Endodermal cell (in vitro differentiated cells): Measurements from ENCODE around the gene LTBP1. TPM values are rescaled to one million over a fixed set of nuclear protein-coding genes. Genes with fewer than 3 reads are reported as not detected.

Experiments
- DNase-seq: peaks from one replicate; pipeline ENCODE4 v3.0.0-alpha.2; 2017
- H3K27ac ChIP-seq: 2 replicates; pipeline ENCODE4 v1.5.1; 2013; ENCODE audit warnings: mild to moderate bottlenecking, low read depth, low read length, moderate library complexity
- H3K27me3 ChIP-seq: 2 replicates; pipeline ENCODE4 v1.6.1; 2013; ENCODE audit warnings: mild to moderate bottlenecking, low read length, moderate library complexity; ENCODE audit not compliant: insufficient read depth, control insufficient read depth, poor library complexity, severe bottlenecking
- H3K36me3 ChIP-seq: 2 replicates; pipeline ENCODE4 v1.7.0; 2013; ENCODE audit warnings: mild to moderate bottlenecking, low read length, moderate library complexity; ENCODE audit not compliant: control insufficient read depth, insufficient read depth
- H3K4me1 ChIP-seq: one replicate; pipeline ENCODE4 v1.7.0; 2013; ENCODE audit warnings: low read length; ENCODE audit not compliant: control insufficient read depth, insufficient read depth
- H3K4me3 ChIP-seq: 2 replicates; pipeline ENCODE4 v1.5.1; 2013; ENCODE audit warnings: mild to moderate bottlenecking, low read length, moderate library complexity
- H3K9ac ChIP-seq: 2 replicates; pipeline ENCODE4 v1.6.1; 2013; ENCODE audit warnings: mild to moderate bottlenecking, low read length, moderate library complexity; ENCODE audit not compliant: poor library complexity, severe bottlenecking; ENCODE audit errors: extremely low read depth
- H3K9me3 ChIP-seq: 2 replicates; pipeline ENCODE4 v1.6.1; 2013; ENCODE audit warnings: mild to moderate bottlenecking, low read length, moderate library complexity; ENCODE audit not compliant: control insufficient read depth
- H3K27ac Mint-ChIP-seq: 2 replicates; pipeline ENCODE4 v1.8.0; 2020; ENCODE audit warnings: mixed read lengths
- H3K27me3 Mint-ChIP-seq: 2 replicates; pipeline ENCODE4 v1.8.0; 2021; ENCODE audit warnings: mild to moderate bottlenecking, mixed read lengths; ENCODE audit not compliant: insufficient read depth
- H3K36me3 Mint-ChIP-seq: 2 replicates; pipeline ENCODE4 v1.8.0; 2020; ENCODE audit warnings: low read depth, mixed read lengths
- H3K4me1 Mint-ChIP-seq: 2 replicates; pipeline ENCODE4 v1.8.0; 2020; ENCODE audit warnings: mixed read lengths
- H3K4me3 Mint-ChIP-seq: 2 replicates; pipeline ENCODE4 v1.8.0; 2020; ENCODE audit warnings: mild to moderate bottlenecking, moderate library complexity, mixed read lengths
- H3K9me3 Mint-ChIP-seq: 2 replicates; pipeline ENCODE4 v1.8.0; 2020; ENCODE audit warnings: mild to moderate bottlenecking, mixed read lengths
- CTCF ChIP-seq: fragments of 200-600 bp; sonication (generic); conservative IDR thresholded peaks from 2 replicates; pipeline ENCODE4 v1.5.0; 2021; ENCODE audit warnings: antibody characterized with exemption, mild to moderate bottlenecking
- WGBS, 2 experiments: methylation state at CpG; one replicate each; pipeline versions ENCODE4 v1.1.5 to v1.1.7; 2013; ENCODE audit warnings: missing lambda C conversion rate in 2 of 2, mixed read lengths in 1 of 2; ENCODE audit not compliant: insufficient coverage in 1 of 2, insufficient read length in 1 of 2; 5-methylcytosine and 5-hydroxymethylcytosine counted together
- long read RNA-seq, 4 experiments: library from polyadenylated mRNA in 2 of 4; library from RNA in 1 of 4; library from capped mRNA in 1 of 4; stranded (forward) in 3 of 4; unstranded in 1 of 4; transcript quantifications; one replicate each; pipeline ENCODE4 v2.0.0, GENCODE V29; 2020 to 2021; ENCODE audit warnings: inconsistent platforms in 1 of 4
- polyA plus RNA-seq, 2 experiments: library from polyadenylated mRNA; stranded (reverse); fragments of 50-300 nt; gene quantifications; one replicate each; pipeline ENCODE4 v1.2.3, GENCODE V29; 2013
- total RNA-seq, 2 donors: library from RNA; stranded (reverse); fragmentation: NEBNext Ultra II Directional in 1 of 2; extraction: Animal tissue kit (Norgen Biotek cat#: 25700) in 1 of 2; gene quantifications; 2 replicates in 1 of 2; 3 replicates in 1 of 2; pipeline ENCODE4 v1.2.1, GENCODE V29; 2021

LTBP1 gene
- total RNA-seq: 10 to 100 TPM; 43.2 to 43.4 TPM
- 41.9 TPM for polyA plus RNA-seq (2013, experiment 1 of 2)
- 41.9 TPM for polyA plus RNA-seq (2013, experiment 2 of 2)
- long read RNA-seq, experiment 1, partial matches to known transcripts: 6 of 9 reads
- long read RNA-seq, experiment 1, other reads (novel, unspliced or antisense): 3 of 9 reads
- long read RNA-seq, experiment 2, full-length matches to known transcripts: 6 of 44 reads
- long read RNA-seq, experiment 2, partial matches to known transcripts: 15 of 44 reads
- long read RNA-seq, experiment 2, other reads (novel, unspliced or antisense): 23 of 44 reads
- long read RNA-seq, experiment 3, partial matches to known transcripts: 9 of 13 reads
- long read RNA-seq, experiment 3, other reads (novel, unspliced or antisense): 4 of 13 reads
- long read RNA-seq, experiment 4, partial matches to known transcripts: 6 of 6 reads
- long read RNA-seq, experiment 4, other reads (novel, unspliced or antisense): 0 of 6 reads

GRCh38 chr2:32946314-32947075, at the start of gene LTBP1:
LTBP1 (plus strand) TSS chr2:32946953; CDS start chr2:32947325, 372 bp downstream.
- Mint-ChIP-seq H3K27ac (peak within 1 kb of the TSS; percentile 75), H3K4me1 (peaks cover 13% of the 10 kb centered on the region), H3K36me3 (no peaks in the 10 kb centered on the region), H3K4me3 (peak within 1 kb of the TSS; percentile 70), H3K9me3 (no peaks in the 10 kb centered on the region), H3K27me3 (peaks cover 5% of the 10 kb centered on the region)
- Histone ChIP-seq H3K4me1 (no peaks in the 10 kb centered on the region), H3K36me3 (no peaks in the 10 kb centered on the region), H3K9ac (peak within 1 kb of the TSS; percentile 46), H3K4me3 (peak within 1 kb of the TSS; percentile 93), H3K27me3 (no peaks in the 10 kb centered on the region), H3K9me3 (no peaks in the 10 kb centered on the region), H3K27ac (no peak within 1 kb of the TSS)
- TF ChIP-seq CTCF: peak; percentile 93
- 0 to 2% methylated on average over 18 to 68 of the region's 68 CpGs for WGBS, 2 experiments
- DNase-seq: peak; percentile 89

- Mint-ChIP-seq H3K27me3 (peaks cover 17% of the 10 kb centered on the region), H3K36me3 (no peaks in the 10 kb centered on the region), H3K4me1 (peaks cover 16% of the 10 kb centered on the region), H3K9me3 (peaks cover 6% of the 10 kb centered on the region), H3K27ac (no peak overlapping the region), H3K4me3 (no peak overlapping the region)
- Histone ChIP-seq H3K4me1 (peaks cover 4% of the 10 kb centered on the region), H3K9me3 (peaks cover 10% of the 10 kb centered on the region), H3K27me3 (no peaks in the 10 kb centered on the region), H3K9ac (no peak overlapping the region), H3K4me3 (no peak overlapping the region), H3K27ac (peak overlapping the region; percentile 18), H3K36me3 (no peaks in the 10 kb centered on the region)
- TF ChIP-seq CTCF: no peak
- WGBS, 2 experiments: 87 to 91% methylated on average over 4 to 8 of the region's 12 CpGs
- peak; percentile 49 for DNase-seq
These were observed 46.3 kb upstream of the LTBP1 start for GRCh38 chr2:32900246-32900973.

- peaks cover 16% of the 10 kb centered on the region for H3K4me1 Mint-ChIP-seq
- peaks cover 4% of the 10 kb centered on the region for H3K4me1 ChIP-seq
- no peak overlapping the region for H3K27ac ChIP-seq
- no peaks in the 10 kb centered on the region for H3K36me3 Mint-ChIP-seq
- no peak for DNase-seq
- no peak overlapping the region for H3K4me3 Mint-ChIP-seq
- H3K27ac Mint-ChIP-seq: no peak overlapping the region
- H3K9ac ChIP-seq: no peak overlapping the region
- H3K27me3 Mint-ChIP-seq: peaks cover 17% of the 10 kb centered on the region
- H3K9me3 ChIP-seq: peaks cover 10% of the 10 kb centered on the region
- no peak for TF ChIP-seq CTCF
- H3K27me3 ChIP-seq: no peaks in the 10 kb centered on the region
- peaks cover 9% of the 10 kb centered on the region for H3K9me3 Mint-ChIP-seq
- H3K36me3 ChIP-seq: no peaks in the 10 kb centered on the region
- no peak overlapping the region for H3K4me3 ChIP-seq
- WGBS, 2 experiments: 95 to 98% methylated on average over 6 to 7 of the region's 7 CpGs
These were observed 45.4 kb upstream of the LTBP1 start for GRCh38 chr2:32901313-32901712.
